ENCODE results near the gene WDR46. TPM values are rescaled to one million over a fixed set of nuclear protein-coding genes. Genes with fewer than 3 reads are reported as not detected.

The WDR46 gene
- total and polyA plus RNA-seq, 2 experiments from 2014 or later: 71.4 to 104 TPM

GRCh38 chr6:33289784-33290315 lies 811 bp upstream of the WDR46 start (continued):
- TF ChIP-seq ZNF462 (CRISPR knock-in tag; IDR thresholded peaks at IDR 0.05): no peak
- no peak for TF ChIP-seq CREB1 (CRISPR knock-in tag; IDR thresholded peaks at IDR 0.05; ENCODE audit: low read depth)

- Histone ChIP-seq H3K4me3 (peak overlapping the region; percentile 68), H3F3A (replicated peaks; ENCODE audit: low read depth) (peaks cover 4% of the 10 kb centered on the region; the same call in 1 of the 2 replicates), H3K27ac (ENCODE audit: low read depth) (no peak overlapping the region), H3K4me2 (peak overlapping the region; percentile 97), H4K20me1 (replicated peaks; ENCODE audit: insufficient read depth) (peaks cover 17% of the 10 kb centered on the region), H3K27me3 (ENCODE audit: insufficient read depth) (no peaks in the 10 kb centered on the region), H2AFZ (peak overlapping the region; percentile 57), H3K79me2 (replicated peaks; ENCODE audit: insufficient read depth) (peaks cover 39% of the 10 kb centered on the region), H3K4me1 (ENCODE audit: insufficient read depth) (peaks cover 13% of the 10 kb centered on the region), H3K36me3 (ENCODE audit: insufficient read depth) (peaks cover 25% of the 10 kb centered on the region), H3K9me2 (ENCODE audit: insufficient read depth) (no peaks in the 10 kb centered on the region)
- DNase-seq (ENCODE audit: low spot score) (no peak), ATAC-seq (no peak)
- peaks cover 2% of the 10 kb centered on the region for H3K27me3 Mint-ChIP-seq (ENCODE audit: insufficient read depth, low read depth, poor library complexity)
- H3K9me3 Mint-ChIP-seq: no peaks in the 10 kb centered on the region
- H3K27ac Mint-ChIP-seq: no peak overlapping the region
- H3K4me3 Mint-ChIP-seq: peak overlapping the region; percentile 96
- peaks cover 16% of the 10 kb centered on the region for H3K4me1 Mint-ChIP-seq
- peaks cover 59% of the 10 kb centered on the region for H3K36me3 Mint-ChIP-seq (ENCODE audit: low read depth)
- TF ChIP-seq ZNF331 (CRISPR knock-in tag; IDR thresholded peaks at IDR 0.05; ENCODE audit: low read depth) (no peak), ETS1 (IDR thresholded peaks at IDR 0.05) (no peak), STAT1 (IDR thresholded peaks at IDR 0.05; ENCODE audit: unreplicated experiment) (no peak), ZNF462 (CRISPR knock-in tag; IDR thresholded peaks at IDR 0.05) (no peak), CREB1 (CRISPR knock-in tag; IDR thresholded peaks at IDR 0.05; ENCODE audit: low read depth) (no peak)
These were observed 708 bp downstream of the WDR46 start for GRCh38 chr6:33288141-33288920.
